H1 (cell line): ENCODE data around the gene ZNF771. TPM values are rescaled to one million over a fixed set of nuclear protein-coding genes. Genes with fewer than 3 reads are reported as not detected.

ENCODE experiments used
- EGR1 ChIP-seq: IDR thresholded peaks from 2 replicates; pipeline ENCODE4 v1.6.1; 2011; ENCODE audit warnings: low read depth, low read length, borderline replicate concordance
- JUN ChIP-seq: IDR thresholded peaks from 2 replicates; pipeline ENCODE4 v1.6.1; 2011; ENCODE audit warnings: low read depth, mild to moderate bottlenecking, improper control_type of control experiment, low read length
- NRF1 ChIP-seq: IDR thresholded peaks from 2 replicates; pipeline ENCODE4 v1.6.1; 2011; ENCODE audit warnings: mild to moderate bottlenecking, low read depth, low read length, improper control_type of control experiment
- polyA plus RNA-seq, 7 experiments: library from polyadenylated mRNA; depleted of rRNA in 3 of 7; stranded (reverse) in 5 of 7; unstranded in 2 of 7; fragments of >200 nt in 5 of 7; fragments of 200-250 nt in 2 of 7; gene quantifications; 1 replicate in 5 of 7; 2 replicates in 1 of 7; 4 replicates in 1 of 7; pipeline versions ENCODE4 v1.2.1 to v1.2.3, GENCODE V29; 2011 to 2013; ENCODE audit warnings: missing spikeins in 2 of 7, mixed read lengths in 2 of 7
- total RNA-seq: library from RNA; stranded (reverse); fragmentation: NEBNext Ultra II Directional; extraction: Animal tissue kit (Norgen Biotek cat#: 25700); gene quantifications from 2 replicates; pipeline ENCODE4 v1.2.1, GENCODE V29; 2021

The ZNF771 gene
- total and polyA plus RNA-seq, 2 of the 8 experiments (the other 6 are each of a cell fraction or from before 2014, with no cell fraction given) = 10.6 to 15.7 TPM

DNA sequence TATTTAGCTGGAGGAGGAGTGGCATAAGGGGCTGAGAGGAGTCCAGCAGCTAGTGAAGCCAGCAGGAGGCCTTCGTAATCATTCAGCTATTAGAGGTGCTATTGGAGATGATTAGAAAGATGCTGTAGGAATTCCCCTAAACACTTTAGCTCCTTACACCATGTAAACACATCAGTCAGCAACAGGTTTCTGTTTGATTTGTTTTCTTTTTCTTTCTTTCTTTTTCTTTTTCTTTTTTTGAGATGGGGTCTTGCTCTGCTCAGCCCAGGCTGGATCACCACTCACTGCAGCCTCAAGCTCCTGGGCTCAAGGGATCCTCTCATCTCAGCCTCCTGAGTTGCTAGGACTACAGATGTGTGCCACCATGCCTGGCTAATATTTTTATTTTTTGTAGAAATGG lies 48.9 kb downstream of the ZNF771 start (continued):
- TF ChIP-seq JUN (no peak), NRF1 (no peak), EGR1 (no peak)
